GM12878 (cell line): ENCODE results near the gene MGMT. TPM values are rescaled to one million over a fixed set of nuclear protein-coding genes. Genes with fewer than 3 reads are reported as not detected.

Experiments
- ATAC-seq: fragments of 200-7000 bp; cut with Tn5 transposase; 3 replicates; pipeline ENCODE4 v1.9.1; 2020; ENCODE audit warnings: mild to moderate bottlenecking, moderate library complexity
- BruUV-seq: library from RNA; stranded (reverse); fragments of 400-500 nt; replicated peaks from 2 replicates; lab custom pipeline; 2021; lab: Mats Ljungman, UMichigan
- CTCF ChIA-PET: fragments of 300-600 bp; sonication (Branson Sonifier 250); formaldehyde crosslinking; extraction: SDS; loops from one replicate; lab custom pipeline; 2021; ENCODE audit warnings: inconsistent platforms; lab: Yijun Ruan, JAX
- POLR2A ChIA-PET: fragments of 350-600 bp; formaldehyde crosslinking; extraction: SDS; loops from one replicate; lab custom pipeline; 2021; ENCODE audit warnings: inconsistent platforms; lab: Charles Lee
- RAD21 ChIA-PET: fragments of 300-600 bp; sonication (Branson Sonifier 250); formaldehyde crosslinking; loops from one replicate; lab custom pipeline; 2023; ENCODE audit warnings: antibody characterized with exemption; ENCODE audit not compliant: unreplicated experiment; lab: Charles Lee
- SMC1A ChIA-PET: fragments of 300-600 bp; sonication (Branson Sonifier 250); formaldehyde crosslinking; loops from one replicate; lab custom pipeline; 2023; ENCODE audit not compliant: unreplicated experiment, uncharacterized antibody; lab: Charles Lee
- DNase-seq: peaks from one replicate; pipeline ENCODE4 v3.0.0-alpha.2; 2011; ENCODE audit warnings: low read depth, low spot score
- FAIRE-seq: peaks from 3 replicates; lab custom pipeline; 2011; peaks lifted over from hg19 to GRCh38; lab: Jason Lieb, UNC
- H2AFZ ChIP-seq: 2 replicates; pipeline ENCODE4 v1.6.0; 2011; ENCODE audit warnings: low read depth, low read length, control low read depth; ENCODE audit not compliant: control insufficient read depth
- H3K27ac ChIP-seq: 2 replicates; pipeline ENCODE4 v1.5.1; 2011; ENCODE audit warnings: control low read depth; ENCODE audit not compliant: control insufficient read depth, insufficient read depth
- H3K27me3 ChIP-seq, 2 experiments: replicated peaks in 1 of 2; 2 replicates each; pipeline versions ENCODE4 v1.6.0 to v1.6.1; 2011; ENCODE audit warnings: low read length in 1 of 2; ENCODE audit not compliant: control insufficient read depth in 2 of 2, insufficient read depth in 2 of 2
- H3K36me3 ChIP-seq, 2 experiments: 2 replicates each; pipeline ENCODE4 v1.5.1; 2011; ENCODE audit warnings: low read length in 1 of 2; ENCODE audit not compliant: control insufficient read depth in 2 of 2, insufficient read depth in 2 of 2
- H3K4me1 ChIP-seq: 2 replicates; pipeline ENCODE4 v1.6.1; 2011; ENCODE audit warnings: mild to moderate bottlenecking, low read length, moderate library complexity, mixed read lengths; ENCODE audit not compliant: control insufficient read depth, insufficient read depth
- H3K4me2 ChIP-seq: 2 replicates; pipeline ENCODE4 v1.6.0; 2011; ENCODE audit warnings: control low read depth; ENCODE audit not compliant: control insufficient read depth, insufficient read depth
- H3K4me3 ChIP-seq: fragments of 200-600 bp; sonication (generic); 2 replicates; pipeline ENCODE4 v1.5.1; 2016
- H3K79me2 ChIP-seq: 2 replicates; pipeline ENCODE4 v1.6.0; 2011; ENCODE audit warnings: low read length; ENCODE audit not compliant: control insufficient read depth, insufficient read depth
- H3K9ac ChIP-seq: 2 replicates; pipeline ENCODE4 v1.8.0; 2011; ENCODE audit warnings: low read length, control low read depth, mixed read lengths; ENCODE audit not compliant: control insufficient read depth, insufficient read depth
- H3K9me3 ChIP-seq: replicated peaks from 3 replicates; pipeline ENCODE4 v1.5.1; 2011; ENCODE audit warnings: mild to moderate bottlenecking, low read length; ENCODE audit not compliant: control insufficient read depth, insufficient read depth
- H4K20me1 ChIP-seq: 2 replicates; pipeline ENCODE4 v1.6.0; 2011; ENCODE audit not compliant: control insufficient read depth, insufficient read depth
- CREM ChIP-seq: IDR thresholded peaks from 2 replicates; pipeline ENCODE4 v1.6.1; 2014; ENCODE audit warnings: antibody characterized with exemption, low read depth
- IKZF2 ChIP-seq, 2 experiments: fragments of 450-650 bp; IDR thresholded peaks; 2 replicates each; pipeline ENCODE4 v1.6.1; 2017; ENCODE audit warnings: mild to moderate bottlenecking in 2 of 2, moderate library complexity in 2 of 2
- WGBS: methylation state at CpG from one replicate; pipeline ENCODE4 v1.1.6; 2016; ENCODE audit warnings: low lambda C conversion rate; ENCODE audit not compliant: insufficient replicate concordance, insufficient coverage; ENCODE audit errors: missing lambda C conversion rate; 5-methylcytosine and 5-hydroxymethylcytosine counted together
- in situ Hi-C: fragments of 300-500 bp; cut with MboI; formaldehyde crosslinking; loops from 9 replicates; pipeline ENCODE4 v1.14.3; 2018; ENCODE audit warnings: mixed read lengths
- intact Hi-C: fragments of 100-400 bp; cut with micrococcal nuclease; formaldehyde crosslinking; loops from one replicate; pipeline ENCODE4 v1.14.2; 2022; ENCODE audit not compliant: unreplicated experiment
- polyA plus RNA-seq, 11 experiments: library from polyadenylated mRNA; depleted of rRNA in 4 of 11; unstranded in 6 of 11; stranded (reverse) in 5 of 11; fragments of >200 nt; fragmentation: Nextera tagmentation in 4 of 11; fragmentation: Illumina TruSeq in 1 of 11; extraction: Ambion mirVana in 4 of 11; extraction: Trizol in 1 of 11; gene quantifications; 1 replicate in 1 of 11; 2 replicates in 10 of 11; pipeline versions ENCODE4 v1.2.1 to v1.2.3, GENCODE V29; 2011 to 2016; ENCODE audit warnings: inconsistent platforms in 2 of 11, missing spikeins in 2 of 11, low read depth in 1 of 11
- total RNA-seq, 4 experiments: library from RNA; depleted of rRNA in 3 of 4; stranded (reverse); fragments of >200 nt in 3 of 4; fragmentation: Illumina TruSeq in 1 of 4; extraction: Trizol in 1 of 4; gene quantifications; 2 replicates each; pipeline versions ENCODE4 v1.2.1 to v1.2.3, GENCODE V29; 2013 to 2021
- TF ChIP-seq, protein P1 (sequence below): fragments of 450-650 bp; IDR thresholded peaks from 2 replicates; pipeline ENCODE4 v1.6.1; 2016; ENCODE audit warnings: mild to moderate bottlenecking, moderate library complexity, borderline replicate concordance

MGMT gene
- total and polyA plus RNA-seq, 10 of the 15 experiments (the other 5 are each of a cell fraction or from before 2014, with no cell fraction given): 0.16 to 24.2 (median 13.3) TPM

DNA sequence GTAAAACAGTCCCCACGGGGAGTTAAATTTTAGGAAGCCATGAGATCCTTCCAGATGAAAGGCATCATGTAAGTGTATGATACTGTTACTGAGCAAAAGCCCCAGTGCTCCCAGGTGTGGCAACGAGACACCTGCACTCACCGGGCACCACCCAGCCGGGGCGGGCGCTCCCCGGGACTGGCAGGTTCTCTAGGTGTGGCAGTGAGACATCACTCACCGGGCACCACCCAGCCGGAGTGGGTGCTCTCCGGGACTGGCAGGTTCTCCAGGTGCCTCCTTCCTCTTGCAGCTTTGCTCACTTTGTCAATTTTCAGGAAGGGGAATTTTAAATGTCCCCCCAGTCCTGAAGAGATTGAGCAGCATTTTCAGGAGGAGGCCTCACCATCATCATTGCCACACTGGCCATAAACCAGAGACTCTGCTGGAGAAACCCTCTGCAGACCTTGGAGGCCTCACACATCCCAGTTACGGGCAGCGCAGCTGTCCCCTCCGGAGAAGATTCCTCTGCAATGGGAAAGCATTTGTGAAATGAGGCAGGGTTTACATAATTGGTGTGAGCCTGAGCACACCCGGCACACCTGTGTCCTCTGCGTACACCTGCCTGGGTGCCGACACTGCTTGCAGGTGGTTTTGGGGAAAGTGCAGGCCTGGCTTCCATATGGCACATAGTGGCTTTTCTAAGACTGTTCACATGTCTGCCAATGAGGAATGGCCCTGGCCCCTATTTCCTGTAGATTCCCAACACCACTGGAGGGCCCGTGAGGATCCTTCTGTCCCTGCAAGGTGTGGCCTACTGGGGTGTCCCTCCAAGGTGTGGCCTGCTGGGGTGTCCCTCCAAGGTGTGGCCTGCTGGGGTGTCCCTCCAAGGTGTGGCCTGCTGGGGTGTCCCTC lies 305.7 kb downstream of the MGMT start:
- intact Hi-C loops (no loop called here), in situ Hi-C loops (no loop called here)
- SMC1A ChIA-PET: no interaction called here
- CTCF ChIA-PET: no interaction called here
- H3K27ac ChIP-seq: no peak overlapping the region
- no peak overlapping the region for H3K9ac ChIP-seq
- WGBS: 81% methylated on average over 17 of the region's 17 CpGs
- TF ChIP-seq, protein P1, sequence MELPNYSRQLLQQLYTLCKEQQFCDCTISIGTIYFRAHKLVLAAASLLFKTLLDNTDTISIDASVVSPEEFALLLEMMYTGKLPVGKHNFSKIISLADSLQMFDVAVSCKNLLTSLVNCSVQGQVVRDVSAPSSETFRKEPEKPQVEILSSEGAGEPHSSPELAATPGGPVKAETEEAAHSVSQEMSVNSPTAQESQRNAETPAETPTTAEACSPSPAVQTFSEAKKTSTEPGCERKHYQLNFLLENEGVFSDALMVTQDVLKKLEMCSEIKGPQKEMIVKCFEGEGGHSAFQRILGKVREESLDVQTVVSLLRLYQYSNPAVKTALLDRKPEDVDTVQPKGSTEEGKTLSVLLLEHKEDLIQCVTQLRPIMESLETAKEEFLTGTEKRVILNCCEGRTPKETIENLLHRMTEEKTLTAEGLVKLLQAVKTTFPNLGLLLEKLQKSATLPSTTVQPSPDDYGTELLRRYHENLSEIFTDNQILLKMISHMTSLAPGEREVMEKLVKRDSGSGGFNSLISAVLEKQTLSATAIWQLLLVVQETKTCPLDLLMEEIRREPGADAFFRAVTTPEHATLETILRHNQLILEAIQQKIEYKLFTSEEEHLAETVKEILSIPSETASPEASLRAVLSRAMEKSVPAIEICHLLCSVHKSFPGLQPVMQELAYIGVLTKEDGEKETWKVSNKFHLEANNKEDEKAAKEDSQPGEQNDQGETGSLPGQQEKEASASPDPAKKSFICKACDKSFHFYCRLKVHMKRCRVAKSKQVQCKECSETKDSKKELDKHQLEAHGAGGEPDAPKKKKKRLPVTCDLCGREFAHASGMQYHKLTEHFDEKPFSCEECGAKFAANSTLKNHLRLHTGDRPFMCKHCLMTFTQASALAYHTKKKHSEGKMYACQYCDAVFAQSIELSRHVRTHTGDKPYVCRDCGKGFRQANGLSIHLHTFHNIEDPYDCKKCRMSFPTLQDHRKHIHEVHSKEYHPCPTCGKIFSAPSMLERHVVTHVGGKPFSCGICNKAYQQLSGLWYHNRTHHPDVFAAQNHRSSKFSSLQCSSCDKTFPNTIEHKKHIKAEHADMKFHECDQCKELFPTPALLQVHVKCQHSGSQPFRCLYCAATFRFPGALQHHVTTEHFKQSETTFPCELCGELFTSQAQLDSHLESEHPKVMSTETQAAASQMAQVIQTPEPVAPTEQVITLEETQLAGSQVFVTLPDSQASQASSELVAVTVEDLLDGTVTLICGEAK: no peak
- TF ChIP-seq IKZF2 (IDR thresholded peaks at IDR 0.05) (no peak), CREM (no peak)
- no peaks in the 10 kb centered on the region for H3K79me2 ChIP-seq
- no peak overlapping the region for H3K4me2 ChIP-seq
- H2AFZ ChIP-seq: no peak overlapping the region
- no peak for FAIRE-seq
- no peak for ATAC-seq
- H3K9me3 ChIP-seq: no peaks in the 10 kb centered on the region; the same call in 2 of the 3 replicates
- H3K27me3 ChIP-seq: no peaks in the 10 kb centered on the region
- DNase-seq: no peak
- RAD21 ChIA-PET: no interaction called here
- H3K4me1 ChIP-seq: no peaks in the 10 kb centered on the region
- POLR2A ChIA-PET: no interaction called here
- no peak overlapping the region for H3K4me3 ChIP-seq
- no peaks in the 10 kb centered on the region for H4K20me1 ChIP-seq
- BruUV-seq: no TSS peak
- no peaks in the 10 kb centered on the region; a peak in 1 of 4 replicates for H3K36me3 ChIP-seq
